ENCODE results near the gene CAMTA1. TPM values are rescaled to one million over a fixed set of nuclear protein-coding genes. Genes with fewer than 3 reads are reported as not detected.

CAMTA1 gene
- total RNA-seq, 1 donor from 2014 or later = 166 TPM

DNA sequence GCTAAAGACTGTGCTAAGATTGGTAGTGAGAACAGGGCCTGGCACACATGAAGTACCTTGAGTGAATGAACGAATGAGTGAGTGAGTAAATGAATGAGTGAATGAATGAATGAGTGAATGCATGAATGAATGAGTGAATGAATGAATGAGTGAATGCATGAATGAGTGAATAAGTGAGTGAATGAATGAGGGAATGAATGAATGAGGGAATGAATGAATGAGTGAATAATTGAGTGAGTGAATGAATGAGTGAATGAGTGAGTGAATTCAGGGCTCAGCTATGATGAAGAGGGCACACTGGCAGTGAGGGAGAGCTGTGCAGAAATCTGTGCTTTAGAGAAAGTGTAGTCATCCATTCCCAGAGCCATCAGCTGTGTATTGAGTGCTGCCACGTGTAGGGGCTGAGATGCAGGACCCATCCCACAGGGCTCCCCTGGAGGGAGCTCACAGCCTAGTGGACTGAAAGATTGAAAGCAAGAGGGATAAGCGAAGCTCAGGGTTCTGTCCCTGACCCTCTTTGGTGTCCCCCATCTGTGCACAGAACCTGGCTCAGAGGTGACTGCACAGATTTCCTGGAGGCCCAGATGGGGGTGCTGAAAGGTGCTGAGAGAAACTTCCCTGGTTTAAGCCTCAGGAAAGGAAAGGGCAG lies 767.9 kb downstream of the CAMTA1 start:
- intact Hi-C loops (cut with micrococcal nuclease) = no loop called here
- DNase-seq (no peak), ATAC-seq (no peak)

DNA sequence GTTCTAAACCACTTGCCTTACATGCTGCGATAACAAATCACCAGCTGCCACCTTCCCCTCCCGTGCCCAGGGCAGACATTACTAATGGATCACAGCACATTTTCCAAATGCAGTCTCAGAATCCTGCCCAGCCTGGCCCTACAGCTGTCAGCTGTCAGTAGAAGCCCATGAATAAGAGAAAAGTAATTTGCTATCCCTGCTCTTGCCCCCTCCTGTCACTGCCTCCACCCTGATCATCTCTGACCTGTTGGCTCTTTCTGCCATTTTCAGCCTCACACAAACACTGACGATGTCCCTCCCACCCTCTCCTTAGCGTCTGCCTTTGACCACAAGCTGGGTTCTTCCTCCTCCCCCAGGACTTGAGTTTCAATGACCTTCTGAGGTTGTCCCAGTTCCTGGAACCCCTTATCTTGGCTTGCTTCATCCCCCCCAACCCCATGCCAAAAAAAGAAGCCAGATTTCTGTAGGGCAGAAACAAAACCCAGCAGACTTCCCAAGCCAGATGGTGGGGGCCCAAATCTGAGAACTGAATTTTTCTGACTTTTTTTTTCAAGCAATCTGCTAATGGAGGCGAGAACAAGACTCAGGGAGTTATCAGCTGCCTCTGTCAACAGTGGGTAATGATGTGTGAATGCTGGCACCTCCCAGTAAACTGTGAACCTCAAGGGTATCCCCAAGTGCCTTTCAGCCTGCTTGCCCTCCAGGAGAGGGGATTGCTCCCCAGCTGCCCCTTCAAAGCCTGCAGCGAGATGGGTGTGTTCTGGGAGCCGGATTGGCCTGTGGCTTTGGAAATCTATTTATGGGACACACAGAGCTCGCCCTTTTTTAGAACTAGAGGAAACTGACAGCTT lies 769.4 kb downstream of the CAMTA1 start:
- ATAC-seq = peak; percentile 17
- no peak for DNase-seq
- intact Hi-C loops (cut with micrococcal nuclease) = no loop called here

DNA sequence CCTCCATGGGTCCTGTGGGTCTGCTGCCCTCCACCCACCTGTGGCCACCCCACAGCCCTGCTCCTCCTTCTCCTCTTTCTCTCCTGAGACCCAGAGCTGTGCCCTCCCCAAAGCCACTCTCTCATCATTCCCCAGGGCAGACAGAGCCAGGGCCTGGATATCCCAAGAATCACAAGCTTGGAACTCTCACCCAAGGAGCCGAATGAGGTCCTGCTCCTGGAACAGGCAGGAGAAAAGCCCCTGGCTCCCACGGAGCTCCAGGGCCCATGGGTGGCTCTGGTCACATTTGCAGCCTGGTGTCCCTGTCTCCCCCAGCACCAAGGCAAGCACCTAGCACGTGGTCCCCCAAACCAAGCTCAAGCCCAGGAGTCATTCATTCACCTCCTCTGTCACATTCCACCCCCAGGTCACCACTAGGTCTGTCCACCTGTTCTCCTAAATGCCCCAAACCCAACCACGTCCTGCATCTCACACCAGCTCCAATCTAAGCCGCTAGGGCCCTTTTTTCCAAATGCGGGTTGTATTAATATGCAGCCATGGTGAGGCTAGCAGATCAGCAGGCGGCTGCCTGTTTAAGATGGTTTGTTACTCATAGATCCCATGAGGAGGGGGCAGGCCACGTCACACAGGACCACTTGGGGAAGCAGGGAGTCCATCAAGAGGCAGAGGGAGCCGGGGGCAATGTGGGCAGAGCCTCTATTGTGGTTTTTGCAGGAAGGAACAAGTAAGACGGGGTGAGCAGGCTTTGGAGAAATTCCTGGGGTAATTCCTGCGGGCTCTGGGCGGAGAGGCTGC lies 770.3 kb downstream of the CAMTA1 start:
- ATAC-seq (no peak), DNase-seq (no peak)
- intact Hi-C loops (cut with micrococcal nuclease) = no loop called here

DNA sequence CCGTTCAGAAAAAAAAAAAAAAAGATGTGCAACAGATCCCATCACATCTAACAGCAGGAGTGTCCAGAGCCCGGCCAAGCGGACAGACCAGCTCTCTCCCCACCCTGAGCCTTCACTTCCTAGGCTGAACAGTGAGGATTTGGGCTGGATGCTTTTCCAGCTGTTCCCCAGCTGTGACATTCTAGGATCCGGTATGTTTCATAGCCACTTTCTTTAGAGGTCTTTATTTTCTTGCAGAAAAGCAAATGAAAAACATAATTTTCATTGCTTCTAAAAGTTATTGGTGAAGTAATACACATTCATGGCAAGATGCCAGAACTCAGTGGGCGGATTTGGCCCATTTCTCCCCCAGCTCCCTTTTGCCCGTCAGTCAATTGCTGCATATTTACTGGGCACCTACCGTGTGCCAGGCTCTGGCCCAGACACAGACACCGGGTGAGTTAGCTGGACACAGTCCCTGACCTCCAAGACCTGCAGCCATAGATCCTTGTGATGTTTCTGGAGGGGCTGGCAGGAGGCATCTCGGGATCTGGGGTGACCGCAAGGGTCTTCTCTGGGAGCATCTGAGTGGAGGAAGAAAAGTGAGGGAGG lies 772.1 kb downstream of the CAMTA1 start:
- DNase-seq (no peak), ATAC-seq (peak; percentile 29)
- intact Hi-C loops (cut with micrococcal nuclease) = no loop called here

DNA sequence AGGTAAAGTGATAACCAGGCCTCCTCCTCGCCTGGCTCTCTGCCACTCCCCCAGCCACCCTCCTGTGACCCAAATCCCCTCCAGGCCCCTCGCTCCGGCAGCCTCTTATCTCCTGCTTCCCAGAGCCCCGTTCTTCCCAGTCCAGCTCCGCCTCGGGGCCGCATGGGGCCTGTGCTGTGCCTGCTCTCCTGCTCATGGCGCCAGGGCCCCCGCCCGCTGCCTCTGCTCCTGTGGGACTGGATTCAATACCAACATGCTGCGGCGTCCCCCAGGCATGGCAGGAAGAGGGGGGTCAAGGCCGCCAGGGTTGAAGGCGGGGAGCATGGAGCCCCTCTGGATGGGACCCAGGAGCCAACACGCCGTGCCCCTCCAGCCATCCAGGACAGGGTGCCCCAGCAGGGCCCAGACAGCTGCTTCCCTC lies 772.8 kb downstream of the CAMTA1 start:
- peak; percentile 31 for ATAC-seq
- intact Hi-C loops (cut with micrococcal nuclease) = no loop called here
- no peak for DNase-seq

DNA sequence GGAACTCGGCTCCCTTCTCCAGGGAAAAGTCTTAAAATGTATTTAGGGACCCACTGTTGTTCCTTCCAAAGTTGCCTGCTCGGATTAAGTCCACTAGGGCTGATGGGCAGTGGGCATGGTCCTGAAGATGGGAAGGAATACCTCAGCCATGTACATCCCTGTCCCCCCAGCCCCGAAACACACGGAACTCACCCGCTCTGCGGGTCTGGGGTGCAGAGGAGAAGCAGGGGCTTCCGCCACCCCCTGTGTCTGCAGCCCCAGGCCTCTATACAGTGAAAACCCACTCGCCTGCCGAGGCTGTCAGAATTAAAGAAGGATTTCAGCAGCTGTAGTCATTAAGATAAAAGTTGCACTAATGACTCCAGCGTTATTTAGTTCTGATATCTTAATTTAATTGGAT lies 773.2 kb downstream of the CAMTA1 start:
- intact Hi-C loops (cut with micrococcal nuclease) = no loop called here

DNA sequence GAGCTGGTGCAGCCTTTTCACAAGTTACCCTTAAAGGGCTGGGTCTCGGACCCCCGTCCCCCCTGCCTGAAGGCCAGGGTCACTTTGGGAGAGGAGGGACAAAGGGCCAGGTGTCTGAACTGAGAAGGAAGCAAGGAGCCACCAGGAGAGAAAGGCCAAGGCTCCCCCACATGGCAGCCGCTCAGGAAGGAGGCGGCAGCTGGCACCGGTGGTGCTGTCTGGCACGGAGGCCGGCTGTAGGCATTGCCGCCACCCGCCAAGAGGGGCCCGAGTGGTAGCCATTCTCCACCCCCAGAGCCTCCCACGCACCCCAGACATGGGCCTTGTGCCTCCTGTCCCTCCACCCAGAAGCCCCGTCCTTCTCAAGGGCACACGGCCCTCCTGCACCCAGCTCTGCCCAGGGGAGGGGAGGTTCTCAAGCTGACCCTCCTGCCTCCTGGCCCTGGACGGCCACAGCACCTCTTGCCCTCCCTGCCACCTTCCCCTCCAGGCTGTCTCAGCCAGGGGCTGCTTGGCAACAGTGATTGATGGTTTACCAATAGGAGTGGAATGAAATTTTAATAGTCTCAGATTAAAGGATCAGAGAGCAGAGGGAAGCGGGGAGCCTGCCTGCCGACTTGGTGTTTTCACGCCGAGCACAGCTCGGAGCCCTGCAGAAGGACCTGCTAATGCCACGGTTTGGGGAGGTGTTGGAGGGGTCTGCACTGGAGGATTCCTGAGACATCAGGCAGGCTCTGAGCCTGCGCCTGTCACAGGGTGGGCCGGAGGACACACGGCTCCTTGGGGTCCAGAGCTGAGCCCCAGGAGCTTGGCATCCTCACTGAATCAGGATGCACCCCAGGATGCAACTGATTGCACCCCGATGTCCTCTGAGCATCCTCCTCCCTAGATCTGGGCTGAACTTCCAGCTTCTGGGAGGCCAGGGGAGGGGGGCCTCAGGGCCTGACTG lies 773.9 kb downstream of the CAMTA1 start:
- ATAC-seq (no peak), DNase-seq (no peak)
- intact Hi-C loops (cut with micrococcal nuclease) = no loop called here

More for the DNA sequence above, 773.2 kb downstream of the CAMTA1 start:
- DNase-seq (no peak), ATAC-seq (no peak)

DNA sequence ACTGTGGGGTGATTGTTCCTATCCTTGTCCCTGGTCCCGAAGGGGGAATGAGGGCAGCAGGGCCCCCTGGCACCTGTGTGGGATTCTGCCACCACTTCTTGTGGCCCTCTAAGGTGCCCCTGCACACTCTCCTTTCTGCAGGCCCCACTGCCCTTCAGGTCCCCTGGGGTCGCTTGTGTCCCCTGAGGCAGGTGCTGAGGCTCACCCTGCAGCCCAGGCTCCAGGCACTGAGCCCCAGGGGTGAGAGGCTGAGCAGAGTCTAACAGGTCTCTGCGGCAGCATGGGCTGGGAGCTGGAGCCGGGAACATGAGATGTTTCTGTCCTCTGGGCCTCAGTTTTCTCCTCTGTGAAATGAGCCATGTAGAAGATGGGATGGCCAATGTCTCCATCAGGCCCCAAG lies 774.9 kb downstream of the CAMTA1 start:
- intact Hi-C loops (cut with micrococcal nuclease) = no loop called here

DNA sequence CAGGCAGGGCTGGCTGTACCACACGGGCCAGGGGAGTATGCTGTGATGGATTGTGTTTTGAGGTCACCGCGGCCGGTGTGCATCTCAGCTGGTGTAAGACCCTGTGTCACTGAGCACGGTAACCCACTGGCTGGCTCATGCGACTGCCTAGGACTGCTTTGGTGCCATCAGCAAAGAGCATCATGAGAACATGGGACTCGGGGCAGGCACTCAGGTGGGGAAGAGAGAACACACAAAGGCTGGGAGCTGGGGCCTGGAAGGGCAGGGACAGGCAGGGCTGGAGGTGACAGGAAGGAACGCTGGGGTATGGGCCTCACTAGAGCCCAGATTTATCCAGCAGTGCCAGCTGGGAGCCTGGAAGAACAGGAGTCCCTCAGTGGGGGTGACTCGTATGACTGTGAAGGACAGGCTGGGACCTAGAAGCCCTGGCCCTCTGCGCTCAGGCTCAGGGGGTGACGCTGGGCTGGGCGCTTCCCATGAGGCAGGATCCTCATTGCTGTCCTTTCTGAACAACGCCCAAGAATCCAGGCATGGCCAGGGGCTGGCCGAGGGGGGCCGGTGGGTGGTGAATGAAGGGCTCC lies 775.4 kb downstream of the CAMTA1 start:
- intact Hi-C loops (cut with micrococcal nuclease) = no loop called here
- DNase-seq (no peak), ATAC-seq (no peak)

More for the DNA sequence above, 774.9 kb downstream of the CAMTA1 start:
- DNase-seq (no peak), ATAC-seq (no peak)

DNA sequence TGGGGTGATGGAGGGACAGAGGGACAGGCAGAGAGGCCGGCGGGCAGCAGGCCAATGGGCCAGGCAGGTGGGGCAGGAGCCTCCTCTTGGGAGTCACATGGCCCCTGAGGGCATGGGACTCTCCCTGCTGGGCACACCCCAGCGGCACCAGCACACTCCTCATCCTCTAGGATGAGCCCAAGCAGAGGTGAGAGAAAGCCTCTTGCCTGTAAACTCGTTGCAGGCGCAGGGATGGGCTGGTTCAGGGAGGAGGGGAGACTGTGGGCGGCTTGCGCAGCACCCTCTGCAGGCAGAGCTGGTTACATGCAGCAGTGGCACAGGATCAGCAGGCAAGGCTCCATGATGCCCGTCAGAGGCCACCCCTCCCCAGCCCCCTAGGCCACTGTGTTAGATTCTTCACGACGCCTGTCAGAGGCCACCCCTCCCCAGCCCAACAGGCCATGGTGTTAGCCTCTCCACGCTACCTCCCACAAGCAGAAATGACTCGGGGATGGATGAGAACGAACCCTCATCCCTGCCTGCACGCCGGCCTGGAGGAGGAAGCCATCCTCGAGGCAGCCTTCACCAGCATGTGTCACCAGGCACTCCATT lies 776.2 kb downstream of the CAMTA1 start:
- intact Hi-C loops (cut with micrococcal nuclease) = no loop called here
- DNase-seq (no peak), ATAC-seq (peak; percentile 15)

DNA sequence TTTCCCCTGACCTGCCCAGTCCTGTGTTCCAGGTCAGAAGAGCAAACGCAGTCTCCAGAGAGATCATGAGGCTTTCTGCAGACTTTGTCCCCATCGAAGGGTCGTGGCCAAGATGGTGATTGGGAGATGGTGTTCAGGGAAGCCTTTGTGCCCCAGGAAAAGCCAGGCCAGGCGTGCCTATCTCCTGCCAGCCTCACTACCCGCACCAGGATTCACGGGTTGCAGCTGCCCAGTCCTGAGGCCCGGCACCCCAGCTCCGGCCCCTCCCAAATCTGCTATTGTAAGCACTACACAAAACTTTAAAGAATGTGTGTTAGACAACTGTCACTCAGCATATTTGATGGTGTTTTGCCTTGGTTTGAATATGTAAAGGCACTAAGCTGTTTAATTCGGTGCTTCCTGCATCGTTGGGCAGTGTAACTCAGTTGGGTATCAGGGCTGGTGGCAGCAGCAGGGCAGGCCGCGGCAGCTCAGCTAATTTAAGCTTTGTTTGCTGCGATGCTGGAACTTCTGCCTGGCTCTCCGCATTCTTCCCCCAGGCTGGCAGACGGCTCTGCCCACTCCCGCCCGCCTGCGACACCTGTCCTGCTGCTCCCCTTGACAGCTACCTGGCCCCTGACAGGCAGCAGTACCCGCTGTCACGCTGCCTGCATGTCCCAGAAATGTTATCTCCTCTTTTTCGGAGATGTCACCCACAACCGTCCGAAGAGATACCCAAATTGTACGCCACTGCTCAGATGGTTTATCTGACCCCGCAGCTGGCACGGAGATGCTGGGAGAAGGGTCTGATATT lies 776.9 kb downstream of the CAMTA1 start:
- ATAC-seq (no peak), DNase-seq (no peak)
- intact Hi-C loops (cut with micrococcal nuclease) = no loop called here

DNA sequence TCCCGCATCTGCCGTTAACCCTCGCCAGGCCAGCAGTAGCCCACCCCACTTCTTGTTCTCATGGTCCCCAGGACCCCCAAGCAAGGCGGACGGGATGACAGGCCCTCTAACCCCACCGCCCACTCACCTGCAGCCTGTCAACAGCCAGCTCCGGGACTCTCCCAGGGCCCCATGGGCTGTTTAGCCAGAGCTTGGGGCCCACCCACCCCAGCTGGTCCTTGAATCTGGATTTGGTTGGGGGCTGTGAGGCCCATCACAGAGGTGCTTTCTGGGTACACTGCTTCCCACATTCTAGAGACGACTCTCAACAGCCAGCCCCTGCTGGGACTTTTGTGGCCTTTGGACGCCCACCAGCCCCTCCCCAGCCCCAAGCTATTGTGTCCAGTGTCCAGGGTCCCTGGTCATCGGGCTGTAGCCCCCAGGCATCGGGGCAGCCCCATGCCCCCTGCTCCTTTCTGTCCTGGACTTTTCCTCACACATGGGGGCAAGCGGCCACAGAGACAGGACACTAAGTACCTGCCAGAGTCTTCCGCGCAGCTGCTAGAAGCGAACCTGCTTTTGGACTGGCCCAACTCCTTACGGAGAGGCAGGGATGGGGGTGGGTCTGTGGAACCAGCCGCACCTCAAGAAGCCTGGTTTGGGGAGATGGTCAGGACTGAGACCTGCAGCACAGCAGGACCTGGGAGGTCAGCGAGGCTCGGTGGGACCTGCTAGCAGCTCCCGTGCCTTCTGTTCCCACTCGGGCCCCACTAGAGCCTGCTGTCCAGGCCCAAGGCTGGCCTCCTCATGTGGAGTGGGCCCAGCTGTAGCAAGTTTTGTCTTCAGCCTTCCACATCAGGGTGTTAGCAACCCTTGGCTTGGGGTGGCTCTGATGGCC lies 777.7 kb downstream of the CAMTA1 start:
- intact Hi-C loops (cut with micrococcal nuclease) = no loop called here
- ATAC-seq (no peak), DNase-seq (no peak)

DNA sequence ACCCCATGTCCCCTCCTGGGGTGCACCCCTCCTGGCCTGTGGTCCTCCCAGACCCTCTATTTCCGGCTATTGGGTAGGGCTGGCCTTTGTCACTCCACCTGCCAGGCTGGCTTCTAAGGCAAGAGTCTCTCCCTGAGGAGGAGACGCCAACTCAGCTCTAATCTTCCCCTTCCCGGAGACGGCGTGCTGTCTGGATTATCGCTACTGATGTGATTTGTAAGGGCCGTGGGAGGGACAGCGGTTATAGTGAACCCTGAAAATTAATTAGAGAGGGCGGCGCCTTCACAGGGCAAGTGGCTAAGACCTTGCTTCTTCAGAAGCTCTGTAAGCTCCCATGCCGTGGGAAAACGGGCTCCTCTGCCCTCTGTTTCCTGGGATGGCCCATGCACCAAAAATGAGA lies 778.9 kb downstream of the CAMTA1 start:
- ATAC-seq (no peak), DNase-seq (no peak)
- intact Hi-C loops (cut with micrococcal nuclease) = no loop called here

DNA sequence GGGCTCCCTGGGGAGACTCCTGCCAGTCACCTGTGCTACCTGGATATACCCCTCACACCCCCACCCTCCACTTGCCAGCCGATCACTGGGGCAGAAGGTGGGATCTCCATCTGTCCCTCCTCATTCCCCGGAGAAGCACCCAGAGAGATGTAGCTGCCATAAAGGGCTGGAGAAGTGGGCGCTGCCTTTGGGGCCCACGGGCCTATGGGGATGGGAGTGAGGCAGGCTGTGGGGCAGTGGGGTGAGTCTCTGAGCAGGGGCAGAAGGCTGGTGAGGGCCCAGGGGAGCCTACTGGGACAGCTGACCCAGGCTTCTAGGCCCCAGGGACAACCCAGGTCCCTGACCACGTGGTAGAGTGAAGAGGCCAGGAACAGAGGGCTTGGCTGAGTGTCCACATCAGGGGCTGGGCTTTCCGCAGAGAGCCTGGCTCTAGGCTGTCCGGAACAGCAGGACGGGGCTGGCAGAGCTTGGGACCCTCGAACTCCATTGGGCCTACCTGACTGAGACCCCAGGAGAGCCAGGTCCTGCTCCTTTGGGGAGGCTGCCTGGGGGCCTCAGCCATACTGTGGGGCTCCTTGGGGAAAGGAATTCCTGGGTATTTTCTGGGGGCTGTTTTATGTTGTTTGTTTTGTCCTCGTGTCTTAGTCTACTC lies 780.0 kb downstream of the CAMTA1 start:
- ATAC-seq (no peak), DNase-seq (no peak)
- intact Hi-C loops (cut with micrococcal nuclease) = no loop called here
